GM04503 (cell line): ENCODE data around the gene SENP2.
"Not testable (repeated sequence)": the region's sequence is repeated elsewhere in the genome, so short reads cannot be mapped to it uniquely, and the experiment has no call there.

Source experiments
- DNase-seq: peaks from one replicate; pipeline ENCODE4 v3.0.0-alpha.2; 2012; ENCODE audit warnings: low read depth

The SENP2 gene

DNA sequence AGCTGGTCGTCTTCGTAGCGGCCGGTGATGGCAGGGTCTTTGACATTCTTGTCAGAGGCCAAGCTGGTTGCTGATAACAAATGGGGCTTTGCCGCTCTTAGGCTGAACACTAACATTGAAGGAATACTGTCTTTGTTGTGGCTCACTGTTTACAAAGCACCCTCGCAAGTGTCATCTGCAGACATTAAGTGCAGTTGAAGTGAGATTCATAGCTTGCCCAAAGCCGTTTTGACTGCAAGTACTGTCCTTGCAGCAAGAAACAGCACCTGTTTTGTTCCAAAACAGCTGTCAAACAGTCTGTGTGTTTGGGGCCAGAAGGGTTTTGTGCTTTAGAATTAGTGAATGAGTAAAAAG, 568 bp downstream of the SENP2 start:
- no peak for DNase-seq

DNA sequence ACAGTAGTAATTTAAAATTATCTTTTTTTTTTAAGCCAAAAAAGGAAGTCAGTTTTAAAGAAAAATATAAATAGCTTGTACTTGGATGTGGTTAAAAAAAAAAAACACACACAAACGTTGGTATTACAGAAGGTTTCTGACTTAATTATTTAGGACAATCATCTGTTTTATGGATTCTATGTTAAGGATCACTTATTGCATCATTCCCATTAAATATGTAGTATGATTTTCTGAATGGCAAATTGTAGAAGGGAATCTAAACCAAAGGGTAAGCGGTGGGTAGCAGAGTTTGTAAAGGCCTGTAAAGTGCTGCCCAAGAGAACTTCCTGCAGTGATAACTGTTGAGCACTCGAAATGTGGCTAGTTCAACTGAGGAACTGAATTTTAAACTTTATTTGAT, 8.0 kb downstream of the SENP2 start:
- DNase-seq = no peak

DNA sequence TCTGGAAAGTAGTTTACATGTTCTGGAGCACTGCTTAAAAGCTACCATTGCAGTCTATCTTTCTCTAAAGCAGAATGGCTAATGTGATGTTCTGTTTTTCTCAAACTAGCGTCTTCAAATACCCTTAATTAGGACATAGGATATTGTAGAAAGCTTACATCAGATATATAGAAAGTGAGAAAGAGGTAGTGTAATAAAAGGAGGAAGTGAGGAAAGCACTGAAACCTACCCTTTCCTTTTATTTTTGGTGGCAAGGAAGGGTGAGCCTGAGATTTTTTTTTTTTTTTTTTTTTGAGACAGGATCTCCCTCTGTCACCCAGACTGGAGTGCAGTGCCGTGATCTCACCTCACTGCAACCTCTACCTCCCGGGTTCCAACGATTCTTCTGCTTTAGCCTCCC, 9.4 kb downstream of the SENP2 start:
- DNase-seq = no peak

DNA sequence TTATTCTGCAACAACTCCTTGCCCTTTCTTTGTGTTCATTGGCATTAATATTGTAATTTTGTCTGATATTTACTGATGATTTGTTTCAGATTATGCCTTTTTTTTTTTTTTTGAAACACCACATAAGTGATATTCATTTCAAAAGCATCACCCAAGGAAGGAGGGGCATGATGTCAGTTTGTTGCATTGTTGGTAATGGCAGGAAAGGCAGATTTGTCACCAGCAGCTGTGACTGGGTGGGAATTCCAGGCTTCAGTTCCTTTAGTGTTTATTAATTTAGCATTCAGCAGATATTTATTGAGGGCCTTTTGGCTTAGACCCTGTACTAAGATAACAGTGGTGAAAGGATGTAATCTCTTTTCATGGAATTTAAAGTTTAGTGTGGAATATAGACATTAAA, 19.5 kb downstream of the SENP2 start:
- no peak for DNase-seq

DNA sequence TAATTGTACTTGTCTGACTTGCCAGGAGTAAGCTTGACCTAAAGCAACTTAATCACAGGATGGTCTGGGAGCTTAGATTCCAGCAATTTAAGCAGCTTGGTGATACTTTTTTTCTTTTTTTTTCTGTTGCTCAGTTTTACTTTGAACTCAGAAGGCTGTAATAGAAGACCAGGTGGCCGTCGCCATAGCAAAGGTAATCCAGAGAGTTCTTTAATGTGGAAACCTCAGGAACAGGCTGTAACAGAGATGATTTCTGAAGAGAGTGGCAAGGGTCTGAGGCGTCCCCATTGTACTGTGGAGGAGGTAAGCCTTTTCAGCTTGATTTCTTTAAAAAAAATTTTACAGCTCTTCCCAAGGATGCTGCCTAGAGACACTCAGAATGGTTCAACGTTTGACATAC, 20.1 kb downstream of the SENP2 start:
- DNase-seq = no peak

DNA sequence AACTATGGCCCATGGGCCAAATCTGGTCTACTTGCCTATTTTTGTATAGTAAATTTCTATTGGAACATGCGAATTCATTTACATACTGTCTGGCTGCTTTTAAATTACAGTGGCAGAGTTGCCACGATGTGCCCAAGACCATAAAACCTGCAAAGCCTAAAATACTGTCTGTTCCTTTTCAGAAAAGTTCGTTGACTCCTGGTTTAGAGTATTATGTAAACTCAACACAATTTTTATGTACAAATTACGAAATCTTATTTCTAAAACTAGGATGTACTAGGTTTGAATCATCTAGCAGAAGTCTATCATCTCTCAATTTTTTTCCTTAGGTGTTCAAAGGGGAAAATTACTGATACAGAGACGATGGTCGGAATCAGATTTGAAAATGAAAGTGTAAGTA, 26.9 kb downstream of the SENP2 start:
- DNase-seq = no peak

DNA sequence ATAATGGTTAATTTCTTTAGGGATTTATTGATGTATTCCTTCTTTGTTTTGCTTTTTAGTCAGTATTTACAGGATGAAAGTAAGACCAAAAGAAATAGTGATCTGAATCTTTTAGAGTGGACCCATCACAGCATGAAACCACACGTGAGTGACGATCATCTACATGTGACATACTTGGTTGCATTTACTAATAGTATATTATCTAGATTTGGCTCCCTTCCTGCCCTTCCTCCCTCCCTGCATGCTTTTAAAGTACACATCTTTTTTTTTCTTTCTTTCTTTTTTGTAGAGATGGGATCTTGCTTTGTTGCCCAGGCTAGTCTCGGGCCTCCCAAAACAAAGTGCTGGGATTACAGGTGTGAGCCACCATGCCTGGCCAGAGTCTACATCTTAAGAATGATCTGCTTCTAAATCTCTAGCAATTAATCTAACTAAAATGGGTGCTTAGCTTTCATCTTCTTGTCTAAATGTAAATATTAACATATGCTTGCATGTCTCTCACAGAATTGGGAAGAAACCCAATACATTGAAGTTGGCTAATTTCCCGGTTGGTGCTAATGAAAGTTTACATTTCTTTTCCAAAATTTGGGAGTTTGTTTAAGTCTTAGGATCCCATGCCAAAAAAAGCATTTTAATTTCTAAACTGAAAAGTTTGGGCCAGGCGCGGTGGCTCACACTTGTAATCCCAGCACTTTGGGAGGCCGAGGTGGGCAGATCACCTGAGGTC, 38.0 kb downstream of the SENP2 start:
- DNase-seq = no peak

DNA sequence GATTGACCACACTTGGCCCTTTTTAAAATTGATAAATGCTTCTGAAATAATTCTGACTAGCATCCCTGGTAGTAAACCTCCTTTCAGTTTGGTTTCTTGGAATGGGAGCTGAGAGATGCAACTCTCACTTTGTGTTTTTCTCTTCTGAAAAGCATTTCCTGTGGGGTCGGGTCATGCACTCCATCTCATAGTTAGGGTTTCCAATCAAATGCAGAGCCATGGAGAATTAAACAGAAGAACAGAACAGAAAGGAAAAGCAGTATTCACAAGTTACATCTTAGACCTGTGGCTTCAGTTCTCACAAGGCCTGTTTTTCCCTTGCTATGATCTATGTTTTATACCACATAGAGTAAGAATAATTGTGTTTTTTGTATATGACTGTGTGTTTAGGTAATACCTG, 39.7 kb downstream of the SENP2 start:
- DNase-seq = no peak

DNA sequence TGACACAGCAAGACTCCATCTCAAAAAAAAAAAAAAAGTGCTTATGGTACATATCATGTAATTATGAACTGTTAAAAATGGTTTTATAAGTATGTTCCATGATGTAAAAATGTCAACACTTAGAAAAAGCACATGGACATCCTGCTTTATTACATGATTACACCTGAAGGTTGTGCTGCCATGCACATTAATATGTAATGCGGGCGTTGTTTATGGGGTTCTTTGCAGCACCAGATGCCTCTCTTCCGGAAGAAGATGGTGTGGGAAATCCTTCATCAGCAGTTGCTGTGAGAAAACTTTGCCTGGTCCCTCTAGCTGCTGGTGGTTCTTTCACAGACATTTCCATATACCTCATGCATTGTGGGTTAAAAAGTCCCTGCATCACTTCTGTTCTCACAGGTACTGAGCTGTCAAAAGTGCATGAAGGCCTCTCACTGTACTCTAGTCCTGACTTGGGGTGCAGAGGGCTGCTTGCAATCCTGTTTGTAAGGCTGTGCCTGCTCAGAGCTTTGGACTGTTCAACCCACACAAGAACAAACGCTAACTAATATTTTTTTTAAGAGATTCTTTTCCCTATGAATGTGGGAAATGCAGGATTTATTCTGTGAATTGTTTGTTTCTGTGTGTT, 43.6 kb downstream of the SENP2 start:
- DNase-seq = no peak

DNA sequence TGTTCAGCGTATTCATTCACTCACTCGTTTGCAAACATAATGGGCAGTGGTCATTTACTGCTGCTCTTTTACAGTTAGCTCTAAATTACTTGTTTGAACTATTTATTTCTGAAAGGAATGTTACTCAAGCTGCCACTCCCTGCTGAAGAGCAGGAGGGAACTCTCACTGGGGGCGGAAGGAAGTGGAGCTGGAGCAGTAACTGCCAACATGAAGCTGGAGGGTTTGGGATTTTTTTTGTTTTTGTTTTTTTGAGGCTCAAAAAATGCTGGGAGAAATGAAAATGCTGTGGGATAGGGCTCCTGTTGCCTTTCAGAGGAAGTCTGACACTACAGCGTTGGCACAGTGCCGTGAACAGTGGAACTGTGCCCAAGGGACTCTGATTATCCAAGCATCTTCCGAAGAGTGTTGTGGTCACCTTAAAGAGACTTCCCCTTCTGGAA, 44.1 kb downstream of the SENP2 start:
- DNase-seq = no peak

DNA sequence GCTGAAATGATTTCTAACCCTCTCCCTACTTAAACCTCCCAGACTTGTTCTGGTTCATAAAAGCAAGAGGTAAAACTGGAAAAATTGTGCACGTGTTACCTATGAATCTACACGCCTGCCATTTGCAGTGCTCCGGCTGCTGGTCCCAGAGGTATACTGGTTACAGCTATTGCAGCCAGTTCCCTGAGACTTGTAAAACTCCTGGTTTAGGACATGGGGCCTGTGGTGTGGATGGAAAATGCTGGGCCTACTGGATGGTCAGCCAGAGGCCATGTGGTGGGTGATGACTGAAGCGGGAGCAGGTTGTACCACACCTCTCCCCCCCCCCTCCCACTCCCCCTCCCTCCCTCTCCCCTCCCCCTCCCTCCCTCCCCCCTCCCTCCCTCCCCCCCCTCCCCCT, 45.0 kb downstream of the SENP2 start:
- DNase-seq = no peak

DNA sequence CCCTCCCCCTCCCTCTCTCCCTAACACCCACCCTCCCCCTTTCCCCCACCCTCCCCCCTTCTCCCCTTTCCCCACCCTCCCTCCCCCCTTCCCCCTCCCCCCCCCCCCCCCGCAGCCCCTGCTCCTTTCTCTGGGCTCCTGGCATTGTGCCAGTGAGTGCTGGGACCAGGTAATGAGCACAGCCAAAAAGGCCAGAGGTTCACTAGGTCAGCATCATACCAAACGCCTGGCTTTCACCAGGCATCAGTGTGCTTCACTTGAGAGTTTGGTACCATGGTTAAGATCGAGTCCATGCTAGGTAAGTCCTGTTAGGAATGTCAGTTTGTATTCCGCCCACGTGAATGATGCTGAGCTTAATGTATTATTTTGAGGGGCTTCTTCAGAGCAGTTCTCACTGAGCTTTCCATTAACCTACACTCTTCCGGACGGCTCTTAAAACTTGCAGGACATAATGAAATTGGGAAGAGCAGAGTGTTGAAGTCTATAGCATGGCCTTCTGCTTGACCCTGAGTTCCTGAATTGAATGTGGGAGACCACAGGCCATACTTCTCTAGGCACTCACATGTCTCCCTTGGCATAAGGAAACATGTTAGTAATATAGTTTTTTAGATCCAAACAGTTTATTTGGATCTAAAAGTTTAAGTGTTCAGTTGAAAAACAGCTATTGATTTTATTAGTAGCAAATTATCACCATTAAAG, 45.6 kb downstream of the SENP2 start:
- no peak for DNase-seq

DNA sequence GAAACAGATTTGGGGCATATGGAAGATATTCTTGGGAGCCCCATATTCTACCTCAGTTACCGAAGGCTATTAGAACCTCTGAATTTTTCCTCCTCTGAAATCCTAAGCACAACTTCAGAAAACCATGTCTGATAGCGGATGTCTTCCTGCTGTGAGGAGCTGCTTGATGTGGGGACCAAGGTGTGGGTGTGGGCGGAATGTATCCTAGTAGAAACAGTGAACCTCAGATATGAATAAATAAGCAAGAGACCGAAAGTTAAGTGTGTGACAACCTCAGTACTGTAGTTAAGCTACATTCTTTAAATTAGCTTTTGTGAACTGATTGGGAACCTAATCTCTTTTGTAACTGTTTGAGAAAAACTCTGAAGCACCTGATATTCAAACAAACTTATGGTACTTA, 46.9 kb downstream of the SENP2 start:
- DNase-seq = no peak

DNA sequence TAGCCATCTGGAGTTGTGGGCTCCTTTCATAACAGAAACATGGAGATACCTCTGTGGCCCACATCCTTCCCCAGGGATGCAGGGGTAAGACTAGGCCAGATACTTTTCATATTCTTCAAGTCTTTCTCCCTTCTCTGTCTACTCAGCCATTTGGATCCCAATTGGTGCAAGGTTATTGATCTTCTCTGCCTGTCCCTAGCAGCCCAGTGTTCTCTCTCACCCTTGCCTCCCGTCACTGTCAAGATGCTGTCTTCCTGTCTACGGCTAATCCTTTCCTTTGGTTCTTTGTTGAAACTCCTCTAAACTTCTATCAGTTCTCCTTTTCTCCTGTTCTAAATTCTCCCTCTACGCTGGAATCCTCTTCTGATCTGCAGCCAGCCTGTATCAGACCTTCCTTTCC, 51.3 kb downstream of the SENP2 start:
- no peak for DNase-seq

DNA sequence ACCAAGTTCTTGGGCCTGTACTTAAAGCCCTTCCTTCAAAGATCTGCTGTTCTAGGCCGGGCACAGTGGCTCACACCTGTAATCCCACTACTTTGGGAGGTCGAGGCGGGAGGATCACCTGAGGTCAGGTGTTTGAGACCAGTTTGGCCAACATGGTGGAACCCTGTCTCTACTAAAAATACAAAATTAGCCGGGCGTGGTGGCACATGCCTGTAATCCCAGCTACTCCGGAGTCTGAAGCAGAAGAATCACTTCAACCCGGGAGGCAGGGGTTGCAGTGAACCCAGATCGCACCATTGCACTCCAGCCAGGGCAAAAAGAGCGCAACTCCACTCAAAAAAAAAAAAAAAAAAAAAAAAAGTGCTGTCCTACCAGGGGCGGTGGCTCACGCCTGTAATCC, 52.6 kb downstream of the SENP2 start:
- DNase-seq = not testable (repeated sequence)

DNA sequence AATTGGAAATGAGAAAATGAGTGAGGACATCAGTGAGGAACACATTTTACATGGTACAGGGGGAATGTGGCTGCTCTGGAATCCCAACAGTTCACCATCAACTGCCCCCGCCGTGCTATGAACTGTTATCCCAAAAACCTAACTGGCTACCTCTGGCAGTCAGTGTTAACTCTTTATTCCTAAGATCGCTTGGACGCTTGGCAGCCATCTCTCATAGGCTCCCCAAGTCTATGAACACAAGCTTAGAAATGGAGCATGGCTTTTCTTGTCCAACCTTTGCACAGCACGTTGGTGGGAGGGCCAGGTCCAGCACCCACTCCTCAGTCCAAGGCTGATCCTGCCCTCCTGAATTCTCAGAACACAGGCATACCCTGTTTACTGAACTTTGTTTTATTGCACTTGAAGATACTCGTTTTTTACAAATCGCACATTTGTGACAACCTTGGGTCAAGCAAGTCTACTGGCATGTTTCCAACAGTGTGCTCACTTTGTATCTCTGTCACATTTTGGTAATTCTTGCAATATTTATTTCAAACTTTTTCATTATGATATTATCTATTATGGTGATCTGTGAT, 53.6 kb downstream of the SENP2 start:
- no peak for DNase-seq

DNA sequence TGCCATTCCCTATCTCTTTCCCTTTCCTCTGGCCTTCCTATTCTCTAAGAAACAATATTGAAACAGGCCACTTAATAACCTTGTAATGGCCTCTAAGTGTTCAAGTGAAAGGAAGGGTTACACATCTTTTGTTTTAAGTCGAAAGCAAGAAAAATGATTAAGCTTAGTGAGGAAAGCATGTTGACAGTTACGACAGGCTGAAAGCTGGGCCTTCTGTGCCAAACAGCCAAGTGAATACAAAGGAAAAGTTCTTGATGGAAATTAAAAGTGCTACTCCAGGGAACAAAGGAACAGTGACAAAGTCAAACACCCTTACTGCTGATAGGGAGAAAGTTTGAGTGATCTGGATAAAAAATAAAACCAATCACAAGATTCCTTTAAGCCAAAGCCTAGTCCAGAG, 54.2 kb downstream of the SENP2 start:
- DNase-seq = no peak

DNA sequence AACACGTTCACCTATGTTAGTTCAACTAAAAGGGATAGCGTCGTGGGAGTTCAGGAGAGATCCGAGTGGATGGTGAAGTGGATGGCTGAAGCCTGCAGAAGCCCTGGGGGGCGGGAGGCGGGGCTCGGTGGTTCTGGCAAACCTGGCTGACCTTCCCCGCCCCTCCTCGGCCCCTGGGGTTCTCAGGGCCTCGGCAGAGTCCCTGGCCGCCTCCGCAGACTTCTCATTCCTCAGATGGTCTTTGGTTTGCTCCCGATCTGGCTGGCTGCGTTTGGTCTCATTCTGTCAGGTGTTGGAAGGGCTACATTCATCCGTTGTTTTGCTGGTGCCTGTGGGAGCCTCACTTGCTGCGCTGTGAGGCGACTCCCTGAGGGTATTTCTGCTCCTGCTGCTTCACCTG, 59.1 kb downstream of the SENP2 start:
- not testable (repeated sequence) for DNase-seq

DNA sequence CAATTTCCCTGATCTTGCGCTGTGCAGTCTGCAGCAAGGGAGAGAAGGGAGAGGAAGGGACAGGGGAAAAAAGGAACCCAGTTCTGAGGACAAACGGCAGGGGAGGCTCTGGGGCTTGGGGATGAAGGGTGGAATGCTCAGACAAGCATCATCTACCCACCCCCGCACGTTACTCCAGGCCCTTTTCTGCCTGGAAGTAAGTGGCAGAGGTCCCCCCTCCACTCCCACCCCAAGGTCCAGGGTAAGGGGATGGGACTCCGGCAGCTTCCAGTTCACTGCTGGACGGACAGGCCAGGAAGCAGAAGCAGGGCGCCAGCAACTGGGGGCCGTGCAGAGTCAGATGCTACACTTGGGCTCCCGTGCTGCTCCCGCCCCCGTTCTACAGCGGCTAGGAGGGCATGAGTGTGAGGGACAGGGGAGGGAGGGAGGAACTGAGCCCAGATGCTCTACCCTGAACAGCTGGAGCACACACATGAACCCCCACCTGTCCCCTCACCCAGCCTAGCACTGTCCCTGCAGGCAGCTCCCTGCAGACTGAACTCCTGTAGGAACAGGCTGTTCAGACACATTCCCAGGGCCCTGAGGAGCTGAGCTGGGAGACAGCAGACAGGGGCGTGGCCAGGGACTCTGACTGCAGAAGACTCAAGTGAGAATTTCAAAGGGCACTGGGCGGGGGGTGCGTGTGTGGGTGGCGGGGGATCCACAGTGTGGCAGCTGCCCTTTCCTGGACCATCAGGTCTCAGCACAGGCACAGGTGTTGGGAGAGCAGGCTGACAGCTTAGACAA, 59.7 kb downstream of the SENP2 start:
- DNase-seq = no peak

DNA sequence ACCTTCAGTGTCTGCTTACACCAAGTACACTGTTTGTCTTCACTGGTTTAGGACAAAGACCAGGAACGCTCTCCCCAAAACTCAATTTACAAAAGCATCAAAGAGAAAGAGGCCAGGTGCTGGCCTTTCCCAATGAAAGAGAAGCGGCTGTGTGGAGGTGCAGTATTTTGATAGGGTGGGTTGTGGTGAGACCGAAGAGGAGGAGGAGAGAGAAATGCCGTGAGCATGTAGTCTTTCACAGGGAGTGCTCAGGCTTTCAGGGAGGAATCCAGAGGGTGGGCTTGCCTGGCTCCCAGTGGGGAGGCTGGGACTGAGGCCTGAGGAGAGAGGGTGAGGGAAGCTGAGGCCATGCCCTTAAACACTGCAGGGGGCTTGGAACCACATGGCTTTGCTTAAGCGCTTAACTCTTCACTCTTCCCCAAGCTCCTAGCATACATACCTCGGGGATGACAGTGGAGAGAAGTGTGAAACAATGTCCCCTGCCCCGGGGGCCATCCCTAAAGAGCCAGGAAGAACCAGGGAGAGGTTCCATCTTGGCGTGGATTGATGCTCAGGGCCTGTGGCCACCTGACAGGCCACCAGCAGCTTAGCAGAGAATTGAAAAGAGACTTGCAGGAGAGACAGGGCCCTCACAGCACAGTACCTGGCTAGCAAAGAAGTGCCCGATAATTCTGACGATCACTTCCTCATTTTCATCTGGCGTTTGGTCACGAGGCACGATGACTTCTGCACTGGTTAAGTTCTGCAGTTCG, 60.5 kb downstream of the SENP2 start:
- no peak for DNase-seq

DNA sequence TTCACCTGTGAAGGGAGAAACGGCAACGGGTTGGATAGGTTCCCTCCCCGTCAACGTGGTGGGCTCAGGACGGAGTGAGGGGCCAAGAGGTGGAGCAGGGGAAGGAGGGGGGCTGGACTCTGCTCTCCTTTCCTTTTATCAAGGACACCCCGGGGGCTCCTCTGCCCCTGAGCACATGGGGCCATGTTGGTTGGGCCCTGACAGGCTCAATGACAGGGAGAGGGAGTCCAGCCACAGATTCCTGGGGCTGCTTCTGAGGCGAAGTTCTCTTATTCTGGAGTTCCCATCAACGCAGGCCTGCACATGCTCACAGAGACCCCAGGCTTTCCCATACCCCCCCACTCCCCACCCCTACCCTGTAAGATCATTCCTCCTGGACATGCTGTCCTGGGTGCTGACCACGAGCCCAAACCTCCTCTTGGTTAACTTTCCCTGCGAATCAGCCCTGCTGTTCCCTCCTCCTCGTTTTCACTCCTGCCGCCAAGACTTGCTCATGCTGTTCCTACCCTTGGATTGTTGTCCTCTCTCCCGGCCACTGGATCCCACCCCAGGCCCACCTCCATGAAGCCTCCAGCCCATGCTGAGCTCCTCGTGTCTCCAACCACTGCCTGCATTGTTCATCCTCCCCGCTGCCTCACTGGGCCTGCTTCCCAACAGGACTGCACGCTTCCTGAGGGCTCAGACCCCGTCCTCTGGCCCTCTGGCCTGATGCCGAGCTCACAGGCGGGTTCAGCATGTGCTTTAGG, 61.2 kb downstream of the SENP2 start:
- DNase-seq = no peak
